Cardiac muscle cell (in vitro differentiated cells and primary cell): Measurements from ENCODE around the gene LRMDA. TPM values are rescaled to one million over a fixed set of nuclear protein-coding genes. Genes with fewer than 3 reads are reported as not detected.

Experiments used
- DNase-seq, 2 donors: peaks; one replicate each; pipeline versions ENCODE4 v3.0.0 to v3.0.0-alpha.2; 2010 to 2017; ENCODE audit warnings: low read depth in 1 of 2, low spot score in 1 of 2
- H3K27ac ChIP-seq: fragments of 200-600 bp; sonication (generic); 2 replicates; pipeline ENCODE4 v1.5.1; 2016
- H3K27me3 ChIP-seq: fragments of 200-600 bp; sonication (generic); 2 replicates; pipeline ENCODE4 v1.6.0; 2016; ENCODE audit warnings: control low read depth
- H3K36me3 ChIP-seq: fragments of 200-600 bp; sonication (generic); 2 replicates; pipeline ENCODE4 v1.5.1; 2016; ENCODE audit warnings: control low read depth
- H3K4me1 ChIP-seq: fragments of 200-600 bp; sonication (generic); 2 replicates; pipeline ENCODE4 v1.8.1; 2017; ENCODE audit warnings: low read depth, mild to moderate bottlenecking, mixed run types
- H3K4me3 ChIP-seq: fragments of 200-600 bp; sonication (generic); 2 replicates; pipeline ENCODE4 v1.5.1; 2016; ENCODE audit warnings: mild to moderate bottlenecking
- H3K9me3 ChIP-seq: fragments of 200-600 bp; sonication (generic); 2 replicates; pipeline ENCODE4 v1.5.1; 2017; ENCODE audit warnings: low read depth, mild to moderate bottlenecking, control low read depth
- CTCF ChIP-seq: IDR thresholded peaks from 2 replicates; pipeline ENCODE4 v1.5.1; 2012; ENCODE audit warnings: low read depth, mild to moderate bottlenecking, low read length
- polyA plus RNA-seq: library from polyadenylated mRNA; unstranded; fragments of >200 nt; fragmentation: Nextera tagmentation; extraction: Ambion mirVana; gene quantifications from 2 replicates; pipeline ENCODE4 v1.2.1, GENCODE V29; 2016
- total RNA-seq: library from RNA; depleted of rRNA; stranded (reverse); fragments of >200 nt; gene quantifications from 2 replicates; pipeline ENCODE4 v1.2.3, GENCODE V29; 2016

Gene LRMDA
- total and polyA plus RNA-seq, 2 experiments from 2014 or later: 6.2 to 11.7 TPM

GRCh38 chr10:75634947-75635346 lies 203.5 kb downstream of the LRMDA start:
- no peak for TF ChIP-seq CTCF
- H3K9me3 ChIP-seq: no peaks in the 10 kb centered on the region
- no peak overlapping the region for H3K4me3 ChIP-seq

GRCh38 chr10:75638752-75639151 lies 207.3 kb downstream of the LRMDA start:
- no peaks in the 10 kb centered on the region for H3K36me3 ChIP-seq

More at GRCh38 chr10:75634947-75635346, 203.5 kb downstream of the LRMDA start:
- Histone ChIP-seq H3K27me3 (peaks cover 20% of the 10 kb centered on the region), H3K4me1 (peaks cover 3% of the 10 kb centered on the region), H3K36me3 (no peaks in the 10 kb centered on the region), H3K27ac (no peak overlapping the region)
- no peak for DNase-seq

GRCh38 chr10:75639736-75640135 lies 208.3 kb downstream of the LRMDA start:
- no peaks in the 10 kb centered on the region for H3K9me3 ChIP-seq
- no peak overlapping the region for H3K4me3 ChIP-seq
- no peaks in the 10 kb centered on the region for H3K36me3 ChIP-seq
- no peaks in the 10 kb centered on the region for H3K4me1 ChIP-seq
- H3K27ac ChIP-seq: no peak overlapping the region
- TF ChIP-seq CTCF: no peak
- peaks cover 20% of the 10 kb centered on the region for H3K27me3 ChIP-seq
- no peak for DNase-seq

More at GRCh38 chr10:75638752-75639151, 207.3 kb downstream of the LRMDA start:
- Histone ChIP-seq H3K4me1 (no peaks in the 10 kb centered on the region), H3K27ac (no peak overlapping the region), H3K27me3 (peaks cover 20% of the 10 kb centered on the region), H3K9me3 (no peaks in the 10 kb centered on the region), H3K4me3 (no peak overlapping the region)
- DNase-seq: no peak
- no peak for TF ChIP-seq CTCF

GRCh38 chr10:75640381-75640780 lies 209.0 kb downstream of the LRMDA start:
- no peaks in the 10 kb centered on the region for H3K9me3 ChIP-seq
- H3K4me1 ChIP-seq: no peaks in the 10 kb centered on the region
- no peak for TF ChIP-seq CTCF
- H3K36me3 ChIP-seq: no peaks in the 10 kb centered on the region
- H3K27ac ChIP-seq: no peak overlapping the region
- DNase-seq: no peak
- peaks cover 20% of the 10 kb centered on the region for H3K27me3 ChIP-seq
- H3K4me3 ChIP-seq: no peak overlapping the region

GRCh38 chr10:75640803-75641202 lies 209.4 kb downstream of the LRMDA start:
- Histone ChIP-seq H3K27me3 (peaks cover 20% of the 10 kb centered on the region), H3K9me3 (no peaks in the 10 kb centered on the region), H3K4me3 (no peak overlapping the region), H3K27ac (no peak overlapping the region), H3K36me3 (no peaks in the 10 kb centered on the region), H3K4me1 (no peaks in the 10 kb centered on the region)
- TF ChIP-seq CTCF: no peak
- no peak for DNase-seq

GRCh38 chr10:75643405-75643804 lies 212.0 kb downstream of the LRMDA start:
- Histone ChIP-seq H3K4me1 (no peaks in the 10 kb centered on the region), H3K4me3 (no peak overlapping the region), H3K9me3 (no peaks in the 10 kb centered on the region), H3K27me3 (peaks cover 13% of the 10 kb centered on the region), H3K36me3 (no peaks in the 10 kb centered on the region), H3K27ac (no peak overlapping the region)
- DNase-seq: no peak
- no peak for TF ChIP-seq CTCF
